ENCODE data around the gene PTPRK.
"Not testable (repeated sequence)": the region's sequence is repeated elsewhere in the genome, so short reads cannot be mapped to it uniquely, and the experiment has no call there.

PTPRK gene

DNA sequence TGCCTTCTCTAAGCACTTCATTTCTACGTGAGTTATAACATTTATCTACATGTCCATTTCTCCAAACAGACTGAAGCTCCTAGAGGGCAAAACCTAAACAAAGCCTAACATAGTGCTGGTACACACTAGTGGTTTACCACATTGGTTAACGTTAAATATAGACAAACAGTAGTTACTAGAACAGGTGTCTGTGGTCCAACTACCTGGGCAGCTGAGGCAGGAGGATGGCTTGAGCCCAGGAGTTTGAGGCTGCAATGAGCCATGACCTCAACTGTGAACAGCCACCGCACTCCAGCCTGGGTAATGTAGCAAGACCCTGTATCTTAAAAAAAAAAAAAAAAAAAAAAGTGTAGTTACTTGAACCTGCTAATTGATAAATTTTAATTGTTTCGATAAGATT lies 26.5 kb downstream of the PTPRK start:
- no peaks in the 10 kb centered on the region for H3K9me3 ChIP-seq (ENCODE audit: control insufficient read depth in 5 of 5, low read length in 5 of 5)
- no peak overlapping the region for H3K9ac ChIP-seq (ENCODE audit: low read length in 5 of 5)
- no peaks in the 10 kb centered on the region for H3K36me3 ChIP-seq (ENCODE audit: control insufficient read depth in 5 of 5, insufficient read depth in 5 of 5, low read length in 5 of 5)
- no peak overlapping the region for H3K27ac ChIP-seq (ENCODE audit: low read depth, low read length)
- H3K27me3 ChIP-seq (ENCODE audit: control insufficient read depth in 5 of 5, insufficient read depth in 4 of 5, low read length in 5 of 5) = no peaks in the 10 kb centered on the region
- peaks cover 0 to 19% (median 0%) of the 10 kb centered on the region in 5 donors for H3K4me1 ChIP-seq (ENCODE audit: control insufficient read depth in 5 of 5, insufficient read depth in 5 of 5, low read length in 5 of 5)
- H3K4me3 ChIP-seq (ENCODE audit: low read depth in 1 of 5, low read length in 5 of 5) = no peak overlapping the region

DNA sequence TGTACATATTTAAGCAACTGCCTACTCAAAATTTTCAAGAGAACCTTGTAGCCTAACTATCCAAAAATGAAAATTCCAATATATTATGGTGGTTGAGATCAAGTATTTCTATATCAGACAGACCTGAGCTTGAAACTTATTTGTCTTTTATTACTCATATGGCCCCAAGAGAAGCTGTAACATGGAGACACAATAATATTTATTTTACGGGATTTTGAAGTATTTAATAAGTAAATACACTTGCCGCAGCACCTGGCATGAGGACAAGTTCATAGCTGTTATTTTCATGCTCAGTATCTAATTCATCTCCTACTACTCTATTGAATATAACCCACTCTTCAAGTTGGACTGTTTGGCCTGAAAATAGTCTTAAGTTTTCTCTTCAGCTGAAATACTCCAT lies 28.0 kb downstream of the PTPRK start:
- peak overlapping the region; percentile 55 for H3K27ac ChIP-seq (ENCODE audit: low read depth, low read length)
- H3K27me3 ChIP-seq (ENCODE audit: control insufficient read depth in 5 of 5, insufficient read depth in 4 of 5, low read length in 5 of 5) = no peaks in the 10 kb centered on the region
- H3K36me3 ChIP-seq (ENCODE audit: control insufficient read depth in 5 of 5, insufficient read depth in 5 of 5, low read length in 5 of 5) = no peaks in the 10 kb centered on the region
- H3K9ac ChIP-seq (ENCODE audit: low read length in 5 of 5) = no peak overlapping the region
- no peak overlapping the region for H3K4me3 ChIP-seq (ENCODE audit: low read depth in 1 of 5, low read length in 5 of 5)
- peaks cover 0 to 19% (median 0%) of the 10 kb centered on the region in 5 donors for H3K4me1 ChIP-seq (ENCODE audit: control insufficient read depth in 5 of 5, insufficient read depth in 5 of 5, low read length in 5 of 5)
- H3K9me3 ChIP-seq (ENCODE audit: control insufficient read depth in 5 of 5, low read length in 5 of 5) = no peaks in the 10 kb centered on the region

DNA sequence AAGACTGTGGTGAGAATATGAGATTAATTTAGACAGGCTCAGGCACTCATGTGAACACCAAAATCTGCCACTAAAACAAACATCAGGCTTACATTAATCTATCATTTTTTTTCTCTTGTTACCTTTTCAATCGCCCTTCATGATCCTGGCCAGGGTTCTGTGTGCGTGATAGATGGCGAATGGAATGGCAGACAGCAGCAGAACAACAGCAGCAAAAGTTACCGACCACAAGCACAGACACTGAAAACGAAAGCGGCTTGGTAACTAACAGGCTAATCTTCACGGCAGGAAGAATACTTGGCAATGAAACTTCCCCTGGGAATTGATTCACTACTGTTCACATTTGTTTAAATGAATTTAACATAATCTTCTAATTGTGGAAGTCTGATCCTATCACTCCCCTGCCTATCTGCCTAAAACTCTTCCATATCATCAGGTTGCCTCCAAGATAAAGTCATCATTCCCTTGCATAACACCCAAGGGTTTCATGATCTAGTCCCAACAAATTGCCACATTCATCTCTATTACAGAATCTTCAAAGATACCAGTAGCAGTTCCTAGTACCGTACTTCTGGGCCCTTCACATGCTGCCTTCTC lies 28.7 kb downstream of the PTPRK start:
- peak overlapping the region; percentile 49 to 73 (median 63) for H3K4me3 ChIP-seq (ENCODE audit: low read depth in 1 of 5, low read length in 5 of 5)
- no peaks in the 10 kb centered on the region for H3K27me3 ChIP-seq (ENCODE audit: control insufficient read depth in 5 of 5, insufficient read depth in 4 of 5, low read length in 5 of 5)
- no peaks in the 10 kb centered on the region for H3K9me3 ChIP-seq (ENCODE audit: control insufficient read depth in 5 of 5, low read length in 5 of 5)
- no peaks in the 10 kb centered on the region for H3K36me3 ChIP-seq (ENCODE audit: control insufficient read depth in 5 of 5, insufficient read depth in 5 of 5, low read length in 5 of 5)
- peak overlapping the region in 2 of 5 donors; percentile 39 to 66 for H3K9ac ChIP-seq (ENCODE audit: low read length in 5 of 5)
- H3K27ac ChIP-seq (ENCODE audit: low read depth, low read length) = peak overlapping the region; percentile 55
- peaks cover 0 to 19% (median 0%) of the 10 kb centered on the region in 5 donors for H3K4me1 ChIP-seq (ENCODE audit: control insufficient read depth in 5 of 5, insufficient read depth in 5 of 5, low read length in 5 of 5)

DNA sequence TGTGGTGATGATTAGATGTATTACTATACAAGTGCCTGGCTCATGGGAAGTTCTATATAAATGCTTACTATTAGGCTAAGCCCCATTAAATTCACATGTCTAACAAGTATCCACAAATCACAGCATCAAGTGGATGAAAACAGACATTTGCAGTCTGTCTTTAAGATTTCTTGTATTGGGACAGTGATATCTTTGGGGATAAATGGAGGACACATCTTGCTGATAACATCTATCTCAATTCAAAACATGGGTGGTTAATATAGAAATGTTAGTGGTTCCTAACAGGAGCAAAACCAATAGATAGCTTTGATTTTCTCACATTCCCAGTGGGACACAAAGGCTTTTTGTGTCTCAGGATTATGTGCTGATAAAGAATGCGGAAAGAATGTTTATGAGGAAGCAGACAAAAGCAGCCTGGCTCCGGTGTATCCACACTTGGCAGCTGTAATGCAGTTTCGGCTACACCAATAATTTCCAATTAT lies 29.3 kb downstream of the PTPRK start:
- H3K36me3 ChIP-seq (ENCODE audit: control insufficient read depth in 5 of 5, insufficient read depth in 5 of 5, low read length in 5 of 5) = no peaks in the 10 kb centered on the region
- H3K27ac ChIP-seq (ENCODE audit: low read depth, low read length) = peak overlapping the region; percentile 55
- H3K9me3 ChIP-seq (ENCODE audit: control insufficient read depth in 5 of 5, low read length in 5 of 5) = no peaks in the 10 kb centered on the region
- no peaks in the 10 kb centered on the region for H3K27me3 ChIP-seq (ENCODE audit: control insufficient read depth in 5 of 5, insufficient read depth in 4 of 5, low read length in 5 of 5)
- H3K9ac ChIP-seq (ENCODE audit: low read length in 5 of 5) = peak overlapping the region in 2 of 5 donors; percentile 39 to 66
- peak overlapping the region; percentile 49 to 73 (median 63) for H3K4me3 ChIP-seq (ENCODE audit: low read depth in 1 of 5, low read length in 5 of 5)
- peaks cover 0 to 19% (median 0%) of the 10 kb centered on the region in 5 donors for H3K4me1 ChIP-seq (ENCODE audit: control insufficient read depth in 5 of 5, insufficient read depth in 5 of 5, low read length in 5 of 5)

DNA sequence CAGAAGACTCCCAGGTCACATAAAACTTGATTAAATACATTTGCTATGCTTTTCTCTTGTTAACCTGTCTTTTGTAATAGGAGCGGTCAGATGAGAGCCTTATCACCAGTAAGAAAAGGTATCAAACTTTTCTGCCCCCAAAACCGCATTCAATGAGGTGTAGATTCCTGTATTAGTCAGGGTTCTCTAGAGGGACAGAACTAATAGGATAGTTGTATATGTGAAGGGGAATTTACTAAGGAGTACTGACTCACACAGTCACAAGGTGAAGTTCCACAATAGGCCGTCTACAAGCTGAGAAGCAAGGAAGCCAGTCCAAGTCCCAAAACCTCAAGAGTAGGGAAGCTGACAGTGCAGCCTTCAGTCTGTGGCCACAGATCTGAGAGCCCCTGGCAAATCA lies 32.7 kb downstream of the PTPRK start:
- Histone ChIP-seq H3K9ac (ENCODE audit: low read length in 5 of 5) (no peak overlapping the region), H3K27me3 (ENCODE audit: control insufficient read depth in 5 of 5, insufficient read depth in 4 of 5, low read length in 5 of 5) (no peaks in the 10 kb centered on the region), H3K4me1 (ENCODE audit: control insufficient read depth in 5 of 5, insufficient read depth in 5 of 5, low read length in 5 of 5) (peaks cover 0 to 20% (median 0%) of the 10 kb centered on the region in 5 donors), H3K4me3 (ENCODE audit: low read depth in 1 of 5, low read length in 5 of 5) (no peak overlapping the region), H3K9me3 (ENCODE audit: control insufficient read depth in 5 of 5, low read length in 5 of 5) (no peaks in the 10 kb centered on the region), H3K27ac (ENCODE audit: low read depth, low read length) (no peak overlapping the region), H3K36me3 (ENCODE audit: control insufficient read depth in 5 of 5, insufficient read depth in 5 of 5, low read length in 5 of 5) (no peaks in the 10 kb centered on the region)

DNA sequence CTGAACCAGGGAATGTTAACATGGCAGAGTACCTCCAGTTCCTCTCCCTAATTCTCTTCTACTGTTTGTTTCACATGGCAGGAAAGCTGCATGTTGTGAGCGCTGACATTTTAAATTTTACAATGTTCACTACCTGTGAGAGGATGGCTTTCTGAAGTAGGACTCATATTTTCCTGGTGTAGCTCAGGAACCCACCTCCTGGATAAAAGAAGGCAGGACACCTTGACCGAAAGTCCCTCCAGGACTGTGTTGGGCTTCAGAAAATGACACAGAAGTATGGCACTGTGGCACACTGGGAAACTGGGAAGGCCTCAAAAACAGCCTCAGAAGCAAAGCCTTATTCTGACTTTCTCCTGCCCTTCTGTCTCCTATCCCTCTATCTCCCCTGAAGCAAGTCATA lies 33.3 kb downstream of the PTPRK start:
- H3K27ac ChIP-seq (ENCODE audit: low read depth, low read length) = no peak overlapping the region
- H3K4me1 ChIP-seq (ENCODE audit: control insufficient read depth in 5 of 5, insufficient read depth in 5 of 5, low read length in 5 of 5) = peaks cover 0 to 25% (median 0%) of the 10 kb centered on the region in 5 donors
- no peaks in the 10 kb centered on the region for H3K27me3 ChIP-seq (ENCODE audit: control insufficient read depth in 5 of 5, insufficient read depth in 4 of 5, low read length in 5 of 5)
- no peaks in the 10 kb centered on the region for H3K36me3 ChIP-seq (ENCODE audit: control insufficient read depth in 5 of 5, insufficient read depth in 5 of 5, low read length in 5 of 5)
- no peaks in the 10 kb centered on the region for H3K9me3 ChIP-seq (ENCODE audit: control insufficient read depth in 5 of 5, low read length in 5 of 5)
- no peak overlapping the region for H3K9ac ChIP-seq (ENCODE audit: low read length in 5 of 5)
- H3K4me3 ChIP-seq (ENCODE audit: low read depth in 1 of 5, low read length in 5 of 5) = no peak overlapping the region

DNA sequence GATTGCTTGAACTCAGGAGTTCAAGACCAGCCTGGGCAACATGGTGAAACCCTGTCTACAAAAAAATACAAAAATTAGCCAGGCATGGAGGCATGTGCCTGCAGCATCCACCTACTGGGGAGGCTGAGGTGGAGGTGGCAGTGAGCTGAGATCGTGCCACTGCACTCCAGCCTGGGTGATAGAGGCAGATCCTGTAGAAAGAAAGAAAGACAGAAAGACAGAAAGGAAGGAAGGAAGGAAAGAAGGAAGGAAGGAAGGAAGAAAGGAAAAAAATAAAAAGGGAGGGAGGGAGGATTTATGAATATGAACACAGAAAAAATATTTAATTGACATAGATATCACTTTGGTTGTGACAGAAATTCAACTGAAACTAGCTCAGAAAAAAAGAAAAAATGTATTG lies 33.8 kb downstream of the PTPRK start:
- H3K27me3 ChIP-seq (ENCODE audit: control insufficient read depth in 5 of 5, insufficient read depth in 4 of 5, low read length in 5 of 5); H3K9ac ChIP-seq (ENCODE audit: low read length in 5 of 5); H3K9me3 ChIP-seq (ENCODE audit: control insufficient read depth in 5 of 5, low read length in 5 of 5); H3K27ac ChIP-seq (ENCODE audit: low read depth, low read length); H3K4me3 ChIP-seq (ENCODE audit: low read depth in 1 of 5, low read length in 5 of 5); H3K36me3 ChIP-seq (ENCODE audit: control insufficient read depth in 5 of 5, insufficient read depth in 5 of 5, low read length in 5 of 5): not testable (repeated sequence)
- H3K4me1 ChIP-seq (ENCODE audit: control insufficient read depth in 5 of 5, insufficient read depth in 5 of 5, low read length in 5 of 5) = peaks cover 0 to 23% (median 0%) of the 10 kb centered on the region in 5 donors

DNA sequence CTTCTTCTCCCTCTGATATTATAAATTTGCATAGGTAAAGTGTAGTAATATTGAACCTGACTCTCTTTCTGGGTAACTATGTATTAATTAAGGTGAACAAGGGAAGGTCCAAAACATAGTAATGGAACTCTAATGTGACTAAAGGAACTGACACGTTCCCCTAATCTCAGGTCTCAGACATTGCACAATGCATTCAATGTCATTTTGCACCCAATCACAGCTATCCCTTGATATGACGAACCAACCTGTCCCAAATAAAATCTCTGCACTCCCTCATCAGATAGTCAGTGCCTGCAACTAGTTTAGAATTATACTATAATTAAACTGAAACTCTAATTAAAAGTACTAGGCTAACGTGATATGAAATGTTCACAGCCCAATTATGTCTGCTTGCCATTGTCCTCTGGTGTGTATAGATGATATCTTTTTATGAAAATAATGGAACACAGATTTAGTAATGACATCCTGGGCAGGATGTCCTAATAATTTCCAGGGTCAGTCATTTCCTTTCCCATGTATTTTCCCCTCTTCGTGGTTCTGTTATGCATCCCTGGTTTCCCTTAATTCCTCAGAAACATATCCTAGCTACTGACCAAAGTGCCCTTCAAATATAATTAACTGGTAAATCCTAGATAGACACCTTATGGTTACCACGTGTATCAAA lies 36.8 kb downstream of the PTPRK start:
- no peaks in the 10 kb centered on the region for H3K36me3 ChIP-seq (ENCODE audit: control insufficient read depth in 5 of 5, insufficient read depth in 5 of 5, low read length in 5 of 5)
- no peaks in the 10 kb centered on the region for H3K9me3 ChIP-seq (ENCODE audit: control insufficient read depth in 5 of 5, low read length in 5 of 5)
- H3K27me3 ChIP-seq (ENCODE audit: control insufficient read depth in 5 of 5, insufficient read depth in 4 of 5, low read length in 5 of 5) = no peaks in the 10 kb centered on the region
- no peak overlapping the region for H3K9ac ChIP-seq (ENCODE audit: low read length in 5 of 5)
- peaks cover 0 to 18% (median 0%) of the 10 kb centered on the region in 5 donors for H3K4me1 ChIP-seq (ENCODE audit: control insufficient read depth in 5 of 5, insufficient read depth in 5 of 5, low read length in 5 of 5)
- no peak overlapping the region for H3K27ac ChIP-seq (ENCODE audit: low read depth, low read length)
- H3K4me3 ChIP-seq (ENCODE audit: low read depth in 1 of 5, low read length in 5 of 5) = no peak overlapping the region

DNA sequence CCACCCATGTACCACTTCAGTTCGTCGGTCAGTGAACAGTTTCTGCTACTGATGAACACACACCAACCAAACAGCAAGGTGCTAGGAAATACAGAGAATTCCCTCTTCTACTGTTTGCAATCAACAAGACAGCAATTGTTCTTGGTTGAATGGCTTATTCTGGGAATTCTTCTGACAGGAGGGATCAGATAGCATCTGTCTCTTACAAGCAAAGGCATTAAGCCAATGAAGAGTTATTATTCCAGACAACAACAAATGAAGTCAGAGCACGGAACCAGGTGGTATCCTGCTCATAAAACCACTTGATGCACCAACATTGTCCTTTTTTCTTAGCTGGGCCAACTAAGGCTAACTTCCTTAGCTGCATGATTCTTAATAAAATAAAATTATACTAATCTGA lies 37.8 kb downstream of the PTPRK start:
- Histone ChIP-seq H3K36me3 (ENCODE audit: control insufficient read depth in 5 of 5, insufficient read depth in 5 of 5, low read length in 5 of 5) (no peaks in the 10 kb centered on the region), H3K27me3 (ENCODE audit: control insufficient read depth in 5 of 5, insufficient read depth in 4 of 5, low read length in 5 of 5) (no peaks in the 10 kb centered on the region), H3K9ac (ENCODE audit: low read length in 5 of 5) (no peak overlapping the region), H3K4me3 (ENCODE audit: low read depth in 1 of 5, low read length in 5 of 5) (no peak overlapping the region), H3K4me1 (ENCODE audit: control insufficient read depth in 5 of 5, insufficient read depth in 5 of 5, low read length in 5 of 5) (peaks cover 0 to 22% (median 0%) of the 10 kb centered on the region in 5 donors), H3K27ac (ENCODE audit: low read depth, low read length) (no peak overlapping the region), H3K9me3 (ENCODE audit: control insufficient read depth in 5 of 5, low read length in 5 of 5) (no peaks in the 10 kb centered on the region)

DNA sequence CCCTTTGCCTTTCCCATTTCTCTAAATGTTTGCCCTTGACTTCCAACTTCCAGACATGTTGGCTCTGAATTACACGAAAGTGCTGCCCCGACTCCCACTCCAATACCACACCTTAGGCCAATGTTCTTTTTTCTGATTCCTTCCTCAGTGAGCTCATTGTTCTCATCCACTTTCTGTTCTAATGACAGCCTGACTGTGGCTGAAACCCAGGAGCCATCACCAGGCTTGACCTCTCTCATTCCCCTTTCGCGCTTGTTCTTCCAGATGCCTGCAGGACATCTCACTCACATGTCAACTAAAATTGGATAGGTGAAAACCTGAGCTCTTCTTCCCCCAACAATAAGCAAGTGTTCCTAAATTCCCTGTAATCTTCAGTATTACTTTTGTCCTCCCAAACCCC lies 40.4 kb downstream of the PTPRK start:
- Histone ChIP-seq H3K27ac (ENCODE audit: low read depth, low read length) (no peak overlapping the region), H3K4me1 (ENCODE audit: control insufficient read depth in 5 of 5, insufficient read depth in 5 of 5, low read length in 5 of 5) (peaks cover 0 to 22% (median 0%) of the 10 kb centered on the region in 5 donors), H3K9me3 (ENCODE audit: control insufficient read depth in 5 of 5, low read length in 5 of 5) (no peaks in the 10 kb centered on the region), H3K9ac (ENCODE audit: low read length in 5 of 5) (no peak overlapping the region), H3K27me3 (ENCODE audit: control insufficient read depth in 5 of 5, insufficient read depth in 4 of 5, low read length in 5 of 5) (no peaks in the 10 kb centered on the region), H3K4me3 (ENCODE audit: low read depth in 1 of 5, low read length in 5 of 5) (no peak overlapping the region), H3K36me3 (ENCODE audit: control insufficient read depth in 5 of 5, insufficient read depth in 5 of 5, low read length in 5 of 5) (no peaks in the 10 kb centered on the region)

Measured in subcutaneous abdominal adipose tissue (tissue), 5 donors.